Measurements from ENCODE around the gene FBXO21.

DNA sequence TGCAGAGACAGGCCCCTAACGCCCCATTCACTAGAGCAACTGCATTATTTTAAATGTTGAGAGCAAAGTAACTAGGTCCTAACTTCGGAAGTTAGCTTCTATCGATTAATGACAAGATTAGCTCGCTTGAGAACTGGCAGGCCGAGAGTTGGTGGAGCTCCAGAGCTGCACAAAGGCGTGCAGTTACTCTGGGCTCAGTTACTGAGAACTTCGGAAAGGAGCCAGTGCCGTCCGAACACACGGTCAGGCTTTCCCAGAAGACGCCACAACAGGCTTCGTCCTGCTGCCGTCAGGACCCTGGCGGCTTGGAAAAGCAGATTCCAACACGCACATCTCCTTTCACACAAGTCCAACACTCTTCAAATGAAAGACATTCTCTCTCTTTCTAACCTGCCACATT is 45.7 kb downstream of the FBXO21 start:
- TF ChIP-seq CTCF (IDR thresholded peaks at IDR 0.05; ENCODE audit: low read depth, low read length, poor library complexity, severe bottlenecking) (no peak), EZH2phosphoT487 (IDR thresholded peaks at IDR 0.05; ENCODE audit: borderline replicate concordance, low read length) (no peak)

Measured in DOHH2 (cell line).